ENCODE measurements around the gene PIK3AP1. TPM values are rescaled to one million over a fixed set of nuclear protein-coding genes. Genes with fewer than 3 reads are reported as not detected.

Gene PIK3AP1
- total RNA-seq, 2 experiments from 2014 or later = 8.7 to 11.5 TPM

DNA sequence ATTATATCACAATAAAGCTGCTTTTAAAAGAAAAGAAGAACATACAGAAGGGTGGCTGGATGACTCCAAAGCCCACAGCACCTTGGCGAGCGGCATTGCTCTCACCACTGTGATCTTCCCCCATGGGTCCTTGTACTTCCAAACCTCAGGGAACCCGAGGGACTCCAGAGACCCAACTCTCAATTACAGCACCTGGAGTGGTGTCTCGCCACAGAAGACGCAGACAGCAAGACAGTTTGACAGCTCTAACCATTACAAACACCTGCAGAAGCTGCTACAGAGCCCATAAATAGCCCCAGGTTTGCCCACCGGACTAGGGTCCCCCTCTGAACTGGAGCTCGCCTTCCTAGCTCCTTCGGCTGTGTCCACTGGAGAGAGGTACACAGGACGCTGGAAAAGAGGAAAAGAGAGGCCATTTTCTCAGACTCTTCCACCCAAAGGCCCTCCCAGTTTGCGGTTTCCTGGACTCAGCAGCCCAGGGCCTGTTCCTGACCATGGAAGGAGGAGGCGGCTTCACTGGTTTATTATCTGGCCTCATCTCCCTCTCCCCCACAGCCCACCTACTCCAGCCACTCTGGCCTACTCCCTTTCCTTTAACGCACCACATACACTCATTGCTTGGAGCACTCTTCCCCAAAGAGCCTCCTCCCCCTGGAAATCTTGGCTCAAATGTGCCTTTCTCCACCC is 1.9 kb downstream of the PIK3AP1 start:
- DNase-seq (no peak), ATAC-seq (no peak)
- Mint-ChIP-seq H3K27ac (no peak overlapping the region), H3K9me3 (ENCODE audit: low read depth) (no peaks in the 10 kb centered on the region), H3K4me1 (peaks cover 42% of the 10 kb centered on the region), H3K36me3 (peaks cover 3% of the 10 kb centered on the region), H3K4me3 (peak overlapping the region; percentile 98), H3K27me3 (no peaks in the 10 kb centered on the region)
- CTCF ChIA-PET = interaction anchor here (1.1 to 3.0 kb wide), 3 partner anchors 74 to 77 kb away, joined by 3 to 10 read pairs (median 7); no protein-coding TSS in a partner anchor

DNA sequence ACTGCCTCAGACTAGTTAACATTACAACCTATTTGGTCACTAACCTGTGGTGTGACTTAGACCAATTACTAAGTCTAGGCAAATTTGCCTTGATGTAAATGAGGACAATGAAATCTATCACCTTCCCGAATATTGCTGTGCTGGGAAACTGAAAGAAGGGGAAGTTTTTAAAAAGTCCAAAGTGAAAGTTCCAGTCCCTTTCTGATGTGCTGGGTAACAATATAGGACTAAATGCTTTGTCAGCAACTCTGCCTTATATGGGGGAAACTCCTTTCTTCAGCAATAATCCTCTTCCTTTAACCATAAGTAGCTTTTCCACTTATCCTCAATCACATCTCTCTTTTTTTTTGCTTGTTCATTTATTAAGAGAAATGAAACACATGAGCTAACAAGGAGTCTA is 3.9 kb downstream of the PIK3AP1 start:
- H3K4me1 Mint-ChIP-seq = peaks cover 38% of the 10 kb centered on the region
- ATAC-seq (no peak), DNase-seq (no peak)
- H3K9me3 Mint-ChIP-seq (ENCODE audit: low read depth) = no peaks in the 10 kb centered on the region
- H3K4me3 Mint-ChIP-seq = no peak overlapping the region
- CTCF ChIA-PET = interaction anchor here (1.2 to 3.0 kb wide), 6 partner anchors 25 to 129 kb away, joined by 3 to 10 read pairs (median 4); no protein-coding TSS in a partner anchor
- no peak overlapping the region for H3K27ac Mint-ChIP-seq
- H3K36me3 Mint-ChIP-seq = peaks cover 4% of the 10 kb centered on the region
- H3K27me3 Mint-ChIP-seq = no peaks in the 10 kb centered on the region

DNA sequence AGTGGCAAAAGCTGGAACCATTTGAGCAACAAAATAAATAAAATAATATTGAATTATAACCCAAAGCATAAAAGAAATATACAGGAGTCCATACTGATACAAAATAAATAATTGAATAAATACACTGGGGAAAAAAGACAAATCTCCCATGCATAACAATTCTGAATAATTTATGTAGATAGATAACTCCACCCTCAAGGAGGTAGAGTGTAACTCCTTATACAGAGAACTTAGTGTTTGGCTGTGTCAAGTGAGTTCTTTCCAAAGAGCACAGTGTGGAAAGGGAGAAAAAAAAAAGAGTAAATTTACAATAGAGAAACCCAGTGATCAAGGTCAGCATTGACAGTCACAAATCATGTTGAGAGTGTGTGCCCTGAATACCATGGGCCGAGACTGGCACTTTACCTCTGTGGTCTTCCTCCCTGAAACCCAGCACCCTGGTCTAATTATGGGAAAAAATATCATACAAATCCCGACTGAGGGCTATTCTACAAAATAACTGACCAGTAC is 5.5 kb downstream of the PIK3AP1 start:
- H3K36me3 Mint-ChIP-seq = peaks cover 4% of the 10 kb centered on the region
- no peak overlapping the region for H3K4me3 Mint-ChIP-seq
- H3K9me3 Mint-ChIP-seq (ENCODE audit: low read depth) = no peaks in the 10 kb centered on the region
- no peaks in the 10 kb centered on the region for H3K27me3 Mint-ChIP-seq
- peaks cover 29% of the 10 kb centered on the region for H3K4me1 Mint-ChIP-seq
- no peak overlapping the region for H3K27ac Mint-ChIP-seq
- no peak for ATAC-seq
- CTCF ChIA-PET = no interaction called here
- no peak for DNase-seq

DNA sequence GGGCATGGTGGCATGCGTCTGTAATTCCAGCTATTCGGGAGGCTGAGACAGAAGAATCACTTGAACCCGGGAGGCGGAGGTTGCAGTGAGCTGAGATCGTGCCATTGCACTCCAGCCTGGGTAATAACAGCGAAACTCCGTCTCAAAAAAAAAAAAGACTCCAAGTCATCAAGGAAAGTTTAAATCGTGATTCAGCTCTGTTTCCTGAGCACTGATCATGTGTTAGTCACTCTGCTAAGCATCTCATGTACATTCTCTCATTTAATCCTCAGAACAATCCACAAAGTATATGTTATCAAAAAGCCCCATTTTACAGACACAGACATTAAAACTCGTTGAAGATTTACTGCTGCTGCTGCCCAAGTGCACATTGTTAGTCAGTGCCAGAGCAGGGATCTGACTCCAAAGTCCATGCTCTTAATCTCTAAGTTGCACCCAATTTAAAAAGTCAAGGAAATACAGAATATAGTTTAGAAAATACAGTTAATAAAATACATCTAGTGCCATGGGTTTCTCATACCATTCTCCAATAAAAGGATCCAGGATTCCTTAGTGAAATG is 6.2 kb downstream of the PIK3AP1 start:
- CTCF ChIA-PET = no interaction called here
- H3K4me1 Mint-ChIP-seq = peaks cover 22% of the 10 kb centered on the region
- no peak overlapping the region for H3K27ac Mint-ChIP-seq
- no peak for DNase-seq
- no peak overlapping the region for H3K4me3 Mint-ChIP-seq
- H3K27me3 Mint-ChIP-seq = no peaks in the 10 kb centered on the region
- no peaks in the 10 kb centered on the region for H3K9me3 Mint-ChIP-seq (ENCODE audit: low read depth)
- ATAC-seq = no peak
- H3K36me3 Mint-ChIP-seq = peaks cover 4% of the 10 kb centered on the region

DNA sequence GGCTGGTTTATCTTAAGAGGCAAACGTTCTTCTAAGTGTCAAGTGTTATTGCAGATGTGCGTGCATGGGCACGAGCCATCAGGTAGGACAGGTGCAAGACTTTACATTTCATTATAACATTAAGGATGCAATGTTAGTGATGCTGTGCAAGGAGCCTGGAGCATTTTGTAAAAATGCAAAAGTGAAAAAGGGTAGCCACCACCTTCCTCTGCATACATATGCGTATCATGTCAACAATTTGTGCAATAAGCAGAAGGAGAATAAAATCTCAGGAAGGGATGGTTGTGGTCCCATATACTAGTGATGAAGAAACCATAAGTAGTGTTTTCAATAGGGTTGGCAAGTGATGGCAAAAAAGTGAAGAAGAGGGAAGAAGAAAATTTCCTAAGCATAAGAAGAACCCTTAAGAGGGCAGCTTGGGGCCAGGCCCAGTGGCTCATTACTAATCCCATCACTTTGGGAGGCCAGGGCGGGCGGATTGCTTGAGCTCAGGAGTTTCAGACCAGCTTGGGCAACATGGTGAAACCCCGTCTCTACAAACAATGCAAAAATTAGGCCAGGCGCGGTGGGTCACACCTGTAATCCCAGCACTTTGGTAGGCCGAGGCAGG is 7.5 kb downstream of the PIK3AP1 start:
- no peaks in the 10 kb centered on the region for H3K9me3 Mint-ChIP-seq (ENCODE audit: low read depth)
- ATAC-seq (no peak), DNase-seq (no peak)
- peaks cover 4% of the 10 kb centered on the region for H3K36me3 Mint-ChIP-seq
- no peaks in the 10 kb centered on the region for H3K27me3 Mint-ChIP-seq
- CTCF ChIA-PET = no interaction called here
- H3K4me3 Mint-ChIP-seq = no peak overlapping the region
- no peak overlapping the region for H3K27ac Mint-ChIP-seq
- H3K4me1 Mint-ChIP-seq = peaks cover 16% of the 10 kb centered on the region

DNA sequence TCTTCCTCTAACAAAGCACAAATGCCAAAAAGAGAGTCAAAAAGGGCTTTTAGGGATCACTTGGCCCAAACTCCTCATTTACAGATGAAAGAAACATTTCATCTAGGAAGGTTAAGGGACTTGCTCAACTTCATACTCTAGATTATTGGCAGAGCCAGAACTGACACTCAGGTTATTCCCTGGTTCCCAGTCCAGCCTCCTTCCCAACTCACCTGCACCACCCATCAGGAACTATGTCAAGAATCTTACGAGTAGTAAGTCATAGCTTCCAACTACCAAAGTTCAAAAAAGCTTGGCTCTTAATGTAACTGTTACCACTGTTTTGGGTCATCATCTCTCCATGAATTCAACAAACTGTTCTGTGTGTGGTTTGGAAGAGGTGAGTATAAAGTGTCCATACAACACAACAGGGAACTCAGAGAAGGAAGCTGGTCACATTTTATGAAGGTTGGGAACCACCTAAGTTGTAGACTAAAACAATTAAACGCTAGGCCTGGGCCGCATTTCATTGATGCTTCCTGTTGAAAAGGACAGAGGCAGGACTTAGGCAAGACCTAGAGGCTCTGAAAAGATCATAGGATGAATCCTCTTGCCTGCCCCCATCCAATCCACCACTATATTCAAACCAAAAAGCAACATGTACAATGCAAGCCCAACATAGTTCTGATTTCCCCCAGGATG is 9.1 kb downstream of the PIK3AP1 start:
- CTCF ChIA-PET = no interaction called here
- Mint-ChIP-seq H3K36me3 (peaks cover 1% of the 10 kb centered on the region), H3K4me1 (peaks cover 5% of the 10 kb centered on the region), H3K4me3 (no peak overlapping the region), H3K27me3 (no peaks in the 10 kb centered on the region), H3K27ac (no peak overlapping the region), H3K9me3 (ENCODE audit: low read depth) (no peaks in the 10 kb centered on the region)
- ATAC-seq (no peak), DNase-seq (no peak)

DNA sequence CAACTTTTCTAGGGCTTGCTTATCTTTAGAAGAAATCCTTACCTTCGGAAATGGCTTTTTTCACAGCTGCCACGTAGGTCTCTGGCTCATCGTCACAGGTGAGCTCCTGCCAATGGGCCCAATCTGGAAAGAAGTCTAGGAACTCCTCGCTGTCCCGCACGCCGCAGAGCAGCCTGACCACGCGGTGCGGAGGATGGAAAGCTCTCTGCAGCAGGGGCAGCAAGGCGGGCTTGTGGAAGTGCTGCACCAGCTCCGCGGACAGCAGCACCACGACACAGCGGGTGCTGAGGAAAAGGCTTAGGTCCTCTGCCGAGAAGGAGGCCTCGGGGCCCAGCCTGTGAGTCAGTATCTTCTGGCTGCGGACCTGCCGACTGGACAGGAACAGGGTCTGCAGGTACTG is 10.8 kb downstream of the PIK3AP1 start:
- Mint-ChIP-seq H3K9me3 (ENCODE audit: low read depth) (no peaks in the 10 kb centered on the region), H3K4me3 (no peak overlapping the region), H3K36me3 (peaks cover 1% of the 10 kb centered on the region), H3K4me1 (peaks cover 5% of the 10 kb centered on the region), H3K27me3 (no peaks in the 10 kb centered on the region), H3K27ac (no peak overlapping the region)
- no peak for DNase-seq
- CTCF ChIA-PET = interaction anchor here (1.2 kb wide), 1 partner anchor 69 kb away, joined by 5 read pairs; no protein-coding TSS in a partner anchor
- ATAC-seq = no peak

DNA sequence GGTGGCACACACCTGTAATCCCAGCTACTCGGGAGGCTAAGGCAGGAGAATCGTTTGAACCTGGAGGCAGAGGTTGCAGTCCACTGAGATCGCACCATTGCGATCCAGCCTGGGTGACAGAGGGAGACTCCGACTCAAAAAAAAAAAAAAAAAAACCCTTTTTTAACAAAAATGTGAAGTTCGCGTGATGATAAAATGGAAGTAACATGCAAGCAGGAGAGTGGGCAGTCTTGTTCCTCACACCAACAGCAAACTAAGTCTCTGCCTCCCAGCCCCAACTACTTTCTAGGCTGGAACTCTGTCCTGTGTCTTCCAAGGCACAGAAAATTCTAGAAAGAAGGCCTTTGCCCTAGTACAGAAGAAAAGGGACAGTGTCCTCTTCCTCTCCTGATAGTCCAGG is 11.3 kb downstream of the PIK3AP1 start:
- CTCF ChIA-PET = interaction anchor here (0.6 to 1.2 kb wide), 3 partner anchors 51 to 68 kb away, joined by 3 to 5 read pairs (median 3); no protein-coding TSS in a partner anchor
- H3K27me3 Mint-ChIP-seq = no peaks in the 10 kb centered on the region
- peaks cover 1% of the 10 kb centered on the region for H3K36me3 Mint-ChIP-seq
- no peak for DNase-seq
- no peak overlapping the region for H3K4me3 Mint-ChIP-seq
- H3K27ac Mint-ChIP-seq = no peak overlapping the region
- peaks cover 2% of the 10 kb centered on the region for H3K4me1 Mint-ChIP-seq
- no peaks in the 10 kb centered on the region for H3K9me3 Mint-ChIP-seq (ENCODE audit: low read depth)
- no peak for ATAC-seq

DNA sequence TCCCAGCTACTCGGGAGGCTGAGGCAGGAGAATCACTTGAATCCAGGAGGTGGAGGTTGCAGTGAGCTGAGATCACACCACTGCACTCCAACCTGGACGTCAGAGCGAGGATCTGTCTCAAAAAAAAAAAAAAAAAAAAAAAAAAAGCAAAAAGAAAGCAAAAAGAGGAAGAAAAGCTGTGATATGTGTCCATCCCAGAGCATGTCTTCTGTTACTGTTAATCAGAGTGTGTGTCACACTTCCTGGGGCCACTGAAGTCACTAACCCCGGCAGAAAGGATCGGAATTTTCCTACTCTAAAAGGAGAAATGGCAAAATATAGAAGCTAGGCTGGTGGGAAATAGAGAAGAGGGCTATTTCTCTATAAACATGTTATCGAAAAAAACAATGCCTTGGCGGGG is 11.9 kb downstream of the PIK3AP1 start:
- ATAC-seq (no peak), DNase-seq (no peak)
- no peak overlapping the region for H3K27ac Mint-ChIP-seq
- no peaks in the 10 kb centered on the region for H3K27me3 Mint-ChIP-seq
- CTCF ChIA-PET = interaction anchor here (0.6 to 1.2 kb wide), 3 partner anchors 51 to 68 kb away, joined by 3 to 5 read pairs (median 3); no protein-coding TSS in a partner anchor
- peaks cover 2% of the 10 kb centered on the region for H3K4me1 Mint-ChIP-seq
- no peaks in the 10 kb centered on the region for H3K9me3 Mint-ChIP-seq (ENCODE audit: low read depth)
- peaks cover 1% of the 10 kb centered on the region for H3K36me3 Mint-ChIP-seq
- no peak overlapping the region for H3K4me3 Mint-ChIP-seq

DNA sequence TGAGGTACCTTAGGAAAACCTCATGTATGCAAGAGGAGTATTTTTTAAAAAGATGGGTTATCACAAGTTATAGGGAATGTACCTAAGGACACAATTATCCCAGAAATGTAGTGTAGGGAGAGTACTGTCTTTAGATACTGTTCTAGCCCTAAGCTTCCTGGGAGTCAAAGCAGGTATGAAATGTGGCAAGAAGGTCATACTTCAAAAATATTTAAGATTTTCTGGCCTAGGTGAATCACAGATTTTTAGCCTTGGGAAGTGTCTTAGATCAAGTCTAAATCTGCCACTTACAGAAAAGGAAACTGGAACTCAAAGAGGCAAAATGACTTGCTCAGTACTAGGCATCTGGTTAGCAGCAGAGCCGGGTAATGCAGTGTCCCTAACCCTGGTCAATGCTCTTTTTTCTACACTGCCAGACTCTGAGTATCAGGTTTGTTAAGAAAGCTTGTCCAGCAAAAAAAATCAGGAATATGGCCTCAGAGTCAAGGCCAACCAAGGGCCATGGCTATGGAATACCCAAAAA is 13.9 kb downstream of the PIK3AP1 start:
- peaks cover 2% of the 10 kb centered on the region for H3K36me3 Mint-ChIP-seq
- no peak overlapping the region for H3K4me3 Mint-ChIP-seq
- ATAC-seq = no peak
- CTCF ChIA-PET = interaction anchor here (1.3 kb wide), 1 partner anchor 332 kb away, joined by 4 read pairs; no protein-coding TSS in a partner anchor
- no peak for DNase-seq
- peaks cover 5% of the 10 kb centered on the region for H3K4me1 Mint-ChIP-seq
- no peak overlapping the region for H3K27ac Mint-ChIP-seq
- no peaks in the 10 kb centered on the region for H3K27me3 Mint-ChIP-seq
- H3K9me3 Mint-ChIP-seq (ENCODE audit: low read depth) = no peaks in the 10 kb centered on the region

DNA sequence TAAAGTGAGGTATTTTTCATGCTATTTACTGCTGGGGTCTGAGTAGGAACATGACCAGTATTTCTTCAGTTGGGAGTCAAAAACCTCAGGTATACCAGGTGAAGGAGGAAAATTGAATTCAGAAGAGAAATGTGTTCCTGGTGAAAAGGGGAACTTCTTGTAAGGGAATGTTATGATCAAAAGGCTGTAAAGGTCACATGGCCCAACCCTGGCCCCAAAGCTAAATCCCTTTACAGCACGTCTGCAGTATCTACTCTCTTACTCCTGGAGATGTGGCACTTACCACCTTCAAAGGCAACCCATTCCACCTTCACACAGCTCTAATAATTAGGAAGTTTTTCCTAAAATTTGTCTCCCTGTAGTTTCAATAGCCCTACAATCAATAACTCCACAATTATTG is 15.2 kb downstream of the PIK3AP1 start:
- H3K4me3 Mint-ChIP-seq = no peak overlapping the region
- H3K9me3 Mint-ChIP-seq (ENCODE audit: low read depth) = no peaks in the 10 kb centered on the region
- peaks cover 2% of the 10 kb centered on the region for H3K36me3 Mint-ChIP-seq
- H3K27ac Mint-ChIP-seq = no peak overlapping the region
- peaks cover 5% of the 10 kb centered on the region for H3K4me1 Mint-ChIP-seq
- DNase-seq = no peak
- CTCF ChIA-PET = interaction anchor here (0.7 to 1.2 kb wide), 3 partner anchors 12 to 828 kb away, joined by 3 to 5 read pairs (median 3); no protein-coding TSS in a partner anchor
- no peak for ATAC-seq
- H3K27me3 Mint-ChIP-seq = no peaks in the 10 kb centered on the region

DNA sequence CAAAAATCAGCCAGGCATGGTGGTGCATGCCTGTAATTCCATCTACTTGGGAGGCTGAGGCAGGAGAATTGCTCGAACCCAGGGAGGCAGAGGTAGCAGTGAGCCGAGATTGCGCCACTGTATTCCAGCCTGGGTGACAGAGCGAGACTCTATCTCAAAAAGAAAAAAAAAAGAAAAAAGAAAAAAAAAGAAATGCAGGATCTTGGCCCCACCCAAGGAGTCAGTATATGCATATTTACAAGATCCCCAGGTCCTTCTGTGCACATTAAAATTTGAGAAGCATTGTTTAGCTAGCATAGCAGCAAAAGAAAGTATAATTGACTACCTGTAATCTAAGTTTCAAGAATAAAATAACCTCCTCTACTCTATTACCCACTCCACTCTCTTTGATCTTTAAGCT is 15.8 kb downstream of the PIK3AP1 start:
- H3K27ac Mint-ChIP-seq = no peak overlapping the region
- CTCF ChIA-PET = interaction anchor here (0.8 to 1.2 kb wide), 2 partner anchors 13 to 118 kb away, joined by 3 to 5 read pairs; no protein-coding TSS in a partner anchor
- H3K4me1 Mint-ChIP-seq = peaks cover 5% of the 10 kb centered on the region
- no peaks in the 10 kb centered on the region for H3K9me3 Mint-ChIP-seq (ENCODE audit: low read depth)
- H3K4me3 Mint-ChIP-seq = no peak overlapping the region
- peaks cover 2% of the 10 kb centered on the region for H3K36me3 Mint-ChIP-seq
- H3K27me3 Mint-ChIP-seq = no peaks in the 10 kb centered on the region
- DNase-seq (no peak), ATAC-seq (no peak)

DNA sequence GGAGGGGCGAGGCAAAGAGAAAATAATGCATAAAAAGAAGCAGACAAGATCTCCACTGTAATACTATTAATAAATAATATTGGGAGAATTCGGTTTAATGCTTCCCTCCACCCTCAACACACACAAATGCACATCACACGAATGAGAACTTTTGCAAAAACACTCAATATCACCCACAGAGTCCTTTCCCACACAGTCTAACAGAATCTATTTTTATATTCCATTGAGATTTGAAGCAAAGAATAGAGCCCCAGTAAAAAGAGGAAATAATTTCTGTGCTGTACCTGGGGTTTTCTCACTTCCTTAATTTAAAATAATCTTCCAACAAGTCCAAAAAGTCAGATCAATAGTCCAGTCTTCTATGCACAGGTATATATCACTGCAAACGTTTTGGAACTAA is 17.0 kb downstream of the PIK3AP1 start:
- ATAC-seq (no peak), DNase-seq (no peak)
- no peak overlapping the region for H3K4me3 Mint-ChIP-seq
- H3K27me3 Mint-ChIP-seq = no peaks in the 10 kb centered on the region
- peaks cover 5% of the 10 kb centered on the region for H3K4me1 Mint-ChIP-seq
- H3K9me3 Mint-ChIP-seq (ENCODE audit: low read depth) = no peaks in the 10 kb centered on the region
- H3K27ac Mint-ChIP-seq = no peak overlapping the region
- peaks cover 2% of the 10 kb centered on the region for H3K36me3 Mint-ChIP-seq
- CTCF ChIA-PET = no interaction called here
